SK-N-SH (cell line): ENCODE results near the gene FBXW8. TPM values are rescaled to one million over a fixed set of nuclear protein-coding genes. Genes with fewer than 3 reads are reported as not detected.

Experiments
- CTCF ChIA-PET: fragments of 300-600, 350-600 bp; formaldehyde crosslinking; extraction: SDS; loops from one replicate; lab custom pipeline; 2021; lab: Yijun Ruan, JAX
- POLR2A ChIA-PET: fragments of 350-600 bp; sonication (Branson Sonifier 250); formaldehyde crosslinking; extraction: SDS; loops from one replicate; lab custom pipeline; 2020; ENCODE audit warnings: antibody characterized with exemption, inconsistent platforms; lab: Yijun Ruan, JAX
- DNase-seq: peaks from one replicate; pipeline ENCODE4 v3.0.0; 2012
- H2AFZ ChIP-seq: fragments of 200-600 bp; sonication (generic); 2 replicates; pipeline ENCODE4 v1.8.1; 2016; ENCODE audit warnings: antibody characterized with exemption, mild to moderate bottlenecking, low read depth
- H3F3A ChIP-seq: fragments of 200-600 bp; sonication (generic); replicated peaks from 2 replicates; pipeline ENCODE3; 2016; ENCODE audit warnings: antibody characterized with exemption, mild to moderate bottlenecking; ENCODE audit not compliant: insufficient read depth
- H3K27ac ChIP-seq, 2 experiments: fragments of 200-500 bp in 1 of 2; fragments of 200-600 bp in 1 of 2; sonication (Bioruptor generic) in 1 of 2; sonication (generic), shearing (Covaris generic) in 1 of 2; 2 replicates each; pipeline versions ENCODE4 v1.5.1 to v1.6.1; 2014 to 2016; ENCODE audit warnings: low read depth in 2 of 2, inconsistent platforms in 1 of 2, low read length in 1 of 2, mild to moderate bottlenecking in 1 of 2, mixed read lengths in 1 of 2
- H3K27me3 ChIP-seq: fragments of 200-600 bp; sonication (generic), shearing (Covaris generic); 2 replicates; pipeline ENCODE4 v1.6.1; 2016; ENCODE audit warnings: mixed run types; ENCODE audit not compliant: insufficient read depth
- H3K36me3 ChIP-seq, 2 experiments: fragments of 200-500 bp in 1 of 2; fragments of 200-600 bp in 1 of 2; sonication (Bioruptor generic) in 1 of 2; sonication (generic) in 1 of 2; replicated peaks in 1 of 2; 2 replicates each; pipeline versions ENCODE3 to v1.5.1; 2014 to 2016; ENCODE audit warnings: low read length in 1 of 2, mild to moderate bottlenecking in 1 of 2; ENCODE audit not compliant: insufficient read depth in 2 of 2, control insufficient read depth in 1 of 2
- H3K4me1 ChIP-seq, 2 experiments: fragments of 200-500 bp in 1 of 2; fragments of 200-600 bp in 1 of 2; sonication (Bioruptor generic) in 1 of 2; sonication (generic), shearing (Covaris generic) in 1 of 2; 2 replicates each; pipeline versions ENCODE4 v1.5.1 to v1.6.1; 2014 to 2016; ENCODE audit warnings: low read depth in 1 of 2, low read length in 1 of 2, mixed run types in 1 of 2; ENCODE audit not compliant: insufficient read depth in 2 of 2, control insufficient read depth in 1 of 2
- H3K4me2 ChIP-seq: fragments of 200-600 bp; sonication (generic), shearing (Covaris generic); 2 replicates; pipeline ENCODE4 v1.6.1; 2017; ENCODE audit warnings: mixed run types
- H3K4me3 ChIP-seq, 2 experiments: fragments of 200-500 bp in 1 of 2; fragments of 200-600 bp in 1 of 2; sonication (Bioruptor generic) in 1 of 2; sonication (generic), shearing (Covaris generic) in 1 of 2; 2 replicates each; pipeline versions ENCODE4 v1.5.1 to v1.8.1; 2014 to 2016; ENCODE audit warnings: low read depth in 2 of 2, inconsistent platforms in 1 of 2, low read length in 1 of 2, mild to moderate bottlenecking in 1 of 2, mixed read lengths in 1 of 2, moderate library complexity in 1 of 2
- H3K79me2 ChIP-seq: fragments of 200-600 bp; sonication (generic); 2 replicates; pipeline ENCODE4 v1.8.1; 2017; ENCODE audit warnings: mild to moderate bottlenecking; ENCODE audit not compliant: insufficient read depth
- H3K9ac ChIP-seq: fragments of 200-600 bp; sonication (generic); 2 replicates; pipeline ENCODE4 v1.6.1; 2017; ENCODE audit warnings: mixed run types
- H3K9me2 ChIP-seq: fragments of 200-600 bp; sonication (generic); 2 replicates; pipeline ENCODE4 v1.6.1; 2017; ENCODE audit warnings: mixed run types
- H3K9me3 ChIP-seq: fragments of 200-600 bp; sonication (generic); 2 replicates; pipeline ENCODE4 v1.6.1; 2017; ENCODE audit warnings: mixed run types, mild to moderate bottlenecking, moderate library complexity
- H4K20me1 ChIP-seq: fragments of 200-600 bp; sonication (generic); 2 replicates; pipeline ENCODE4 v1.6.1; 2017; ENCODE audit warnings: mild to moderate bottlenecking, mixed run types; ENCODE audit not compliant: insufficient read depth
- CTCF ChIP-seq: fragments of 200-600 bp; sonication (generic); IDR thresholded peaks from 2 replicates; pipeline ENCODE4 v1.6.1; 2017; ENCODE audit warnings: antibody characterized with exemption, mild to moderate bottlenecking, moderate library complexity
- EZH2phosphoT487 ChIP-seq: fragments of 200-600 bp; sonication (generic); IDR thresholded peaks from 2 replicates; pipeline ENCODE4 v1.6.1; 2017; ENCODE audit warnings: low read depth, mixed run types, mild to moderate bottlenecking, antibody characterized with exemption, moderate library complexity, borderline replicate concordance
- GABPA ChIP-seq: IDR thresholded peaks from 2 replicates; pipeline ENCODE4 v1.4.0; 2012; ENCODE audit warnings: low read depth, mild to moderate bottlenecking
- IRF3 ChIP-seq: fragments of 150-350 bp; IDR thresholded peaks from 2 replicates; pipeline ENCODE4 v1.6.1; 2016; ENCODE audit warnings: mild to moderate bottlenecking, low read depth, low read length
- NFIC ChIP-seq: IDR thresholded peaks from 2 replicates; pipeline ENCODE4 v1.4.0; 2012; ENCODE audit warnings: borderline replicate concordance
- RAD21 ChIP-seq: IDR thresholded peaks from 2 replicates; pipeline ENCODE4 v1.6.1; 2012; ENCODE audit warnings: mild to moderate bottlenecking, low read length
- RFX5 ChIP-seq: IDR thresholded peaks from 2 replicates; pipeline ENCODE4 v1.6.1; 2012; ENCODE audit warnings: mild to moderate bottlenecking, improper control_type of control experiment, low read length
- SMC3 ChIP-seq: IDR thresholded peaks from 2 replicates; pipeline ENCODE4 v1.6.1; 2012; ENCODE audit warnings: low read depth, low read length, improper control_type of control experiment
- TCF12 ChIP-seq: IDR thresholded peaks from 2 replicates; pipeline ENCODE4 v1.4.0; 2012
- YY1 ChIP-seq: IDR thresholded peaks from 2 replicates; pipeline ENCODE4 v1.4.0; 2012; ENCODE audit warnings: low read depth, mild to moderate bottlenecking
- ZBTB33 ChIP-seq: IDR thresholded peaks from 2 replicates; pipeline ENCODE4 v1.4.0; 2012; ENCODE audit warnings: low read depth, borderline replicate concordance
- WGBS: methylation state at CpG from one replicate; pipeline ENCODE4 v1.1.6; 2017; ENCODE audit warnings: low lambda C conversion rate; 5-methylcytosine and 5-hydroxymethylcytosine counted together
- polyA plus RNA-seq, 3 experiments: library from polyadenylated mRNA; depleted of rRNA; stranded (reverse); fragments of >200 nt; gene quantifications; 2 replicates each; pipeline ENCODE4 v1.2.3, GENCODE V29; 2012

Gene FBXW8
- polyA plus RNA-seq, 1 of the 3 experiments (the other 2 are of a cell fraction), result 15.6 TPM

- Histone ChIP-seq H3K4me1 (peaks cover 0 to 11% of the 10 kb centered on the region in 2 experiments; a peak in 1 of 4 replicates), H3K9me3 (no peaks in the 10 kb centered on the region), H3K27me3 (peaks cover 53% of the 10 kb centered on the region), H3K4me2 (peak overlapping the region; percentile 71; the same call in 1 of the 2 replicates), H3K4me3 (peak overlapping the region; percentile 46 to 47; a peak in 3 of 4 replicates), H3K36me3 (no peaks in the 10 kb centered on the region), H2AFZ (no peak overlapping the region), H3K27ac (no peak overlapping the region), H3K79me2 (no peaks in the 10 kb centered on the region), H4K20me1 (0 out of 2 replicates have a peak, but pooled peaks cover 6% of the 10 kb centered on the region), H3K9ac (no peak overlapping the region), H3K9me2 (no peaks in the 10 kb centered on the region), H3F3A (no peaks in the 10 kb centered on the region)
- WGBS, result 37% methylated on average over 27 of the region's 29 CpGs
- CTCF ChIA-PET, result interaction anchor here (0.7 to 2.3 kb wide), 6 partner anchors 10 to 192 kb away, joined by 3 to 7 read pairs (median 3); no protein-coding TSS in a partner anchor
- no peak for DNase-seq
- POLR2A ChIA-PET, result interaction anchor here (0.9 to 1.0 kb wide), 2 partner anchors 28 to 85 kb away, joined by 3 read pairs; partner anchors contain the start of gene FBXW8
- no peak for TF ChIP-seq RFX5
- TF ChIP-seq ZBTB33, result no peak
- TF ChIP-seq GABPA, result no peak
- TF ChIP-seq TCF12, result no peak
- no peak for TF ChIP-seq YY1
- no peak for TF ChIP-seq EZH2phosphoT487
Observed at GRCh38 chr12:116881877-116882507, 28.8 kb upstream of the FBXW8 start.

GRCh38 chr12:116882742-116883141, 28.0 kb upstream of the FBXW8 start:
- Histone ChIP-seq H3F3A (no peaks in the 10 kb centered on the region), H4K20me1 (0 out of 2 replicates have a peak, but pooled peaks cover 6% of the 10 kb centered on the region), H3K4me1 (peaks cover 0 to 11% of the 10 kb centered on the region in 2 experiments; a peak in 1 of 4 replicates), H3K9me3 (no peaks in the 10 kb centered on the region), H3K36me3 (no peaks in the 10 kb centered on the region), H3K27ac (no peak overlapping the region), H3K4me3 (no peak overlapping the region; a peak in 1 of 4 replicates), H3K4me2 (no peak overlapping the region), H3K79me2 (no peaks in the 10 kb centered on the region), H3K9me2 (no peaks in the 10 kb centered on the region), H3K9ac (no peak overlapping the region), H3K27me3 (peaks cover 49% of the 10 kb centered on the region), H2AFZ (no peak overlapping the region)
- CTCF ChIA-PET, result interaction anchor here (0.6 to 2.3 kb wide), 6 partner anchors 9 to 179 kb away, joined by 3 to 7 read pairs (median 3); no protein-coding TSS in a partner anchor
- TF ChIP-seq NFIC (no peak), RAD21 (peak; percentile 58), SMC3 (peak; percentile 32; the same call in 1 of the 2 replicates), CTCF (peak; percentile 37), IRF3 (no peak), YY1 (no peak)
- peak; percentile 41 for DNase-seq
- POLR2A ChIA-PET, result no interaction called here
- WGBS, result 62% methylated on average over 6 of the region's 6 CpGs
